NOMO-1 treated with DMSO at 0.1 percent for 48 hours (cell line): ENCODE data around the gene ELOVL6.
A peak's percentile ranks its signal among the peaks of the same experiment; 100 is the strongest.
"Not testable (repeated sequence)": the region's sequence is repeated elsewhere in the genome, so short reads cannot be mapped to it uniquely, and the experiment has no call there.

Experiments
- DNase-seq: peaks from one replicate; lab custom pipeline; 2025; ENCODE audit not compliant: unreplicated experiment; lab: John Stamatoyannopoulos, UW

The ELOVL6 gene

DNA sequence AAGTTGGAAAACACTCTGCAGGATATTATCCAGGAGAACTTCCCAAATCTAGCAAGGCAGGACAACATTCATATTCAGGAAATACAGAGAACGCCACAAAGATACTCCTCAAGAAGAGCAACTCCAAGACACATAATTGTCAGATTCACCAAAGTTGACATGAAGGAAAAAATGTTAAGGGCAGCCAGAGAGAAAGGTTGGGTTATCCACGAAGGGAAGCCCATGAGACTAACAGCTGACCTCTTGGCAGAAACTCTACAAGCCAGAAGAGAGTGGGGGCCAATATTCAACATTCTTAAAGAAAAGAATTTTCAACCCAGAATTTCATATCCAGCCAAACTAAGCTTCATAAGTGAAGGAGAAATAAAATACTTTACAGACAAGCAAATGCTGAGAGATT, 120.3 kb downstream of the ELOVL6 start:
- not testable (repeated sequence) for DNase-seq

GRCh38 chr4:110076828-110077227, 121.6 kb downstream of the ELOVL6 start:
- DNase-seq: not testable (repeated sequence)

GRCh38 chr4:110075891-110076290, 122.5 kb downstream of the ELOVL6 start:
- DNase-seq: no peak

DNA sequence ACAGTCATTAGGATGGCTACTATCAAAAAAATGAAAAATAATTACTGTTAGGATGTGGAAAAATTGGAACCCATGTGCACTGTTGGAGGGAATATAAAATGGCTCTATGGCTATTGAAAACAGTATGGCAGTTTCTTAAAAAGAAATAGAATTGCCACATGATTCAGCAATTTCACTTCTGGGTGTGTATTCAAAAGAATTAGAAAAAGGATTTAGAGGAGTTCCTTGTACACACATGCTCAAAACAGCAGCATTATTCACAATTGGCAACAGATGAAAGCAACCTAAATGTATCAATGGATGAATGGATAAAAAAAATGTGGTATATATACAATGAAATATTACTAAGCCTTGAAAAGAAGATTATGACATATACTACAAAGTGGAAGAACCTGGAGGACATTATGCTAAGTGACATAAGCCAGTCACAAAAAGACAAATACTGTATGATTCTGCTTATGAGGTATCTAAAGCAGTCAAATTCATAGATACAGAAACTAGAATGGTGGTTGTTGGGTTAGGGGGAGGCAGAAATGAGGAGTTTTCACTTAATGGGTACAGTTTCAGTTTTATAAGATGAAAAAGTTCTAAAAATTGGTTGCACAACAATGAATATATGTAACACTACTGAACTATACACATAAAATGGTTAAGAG, 123.2 kb downstream of the ELOVL6 start:
- no peak for DNase-seq

- no peak for DNase-seq
Observed at GRCh38 chr4:110074570-110074969, 123.8 kb downstream of the ELOVL6 start.

DNA sequence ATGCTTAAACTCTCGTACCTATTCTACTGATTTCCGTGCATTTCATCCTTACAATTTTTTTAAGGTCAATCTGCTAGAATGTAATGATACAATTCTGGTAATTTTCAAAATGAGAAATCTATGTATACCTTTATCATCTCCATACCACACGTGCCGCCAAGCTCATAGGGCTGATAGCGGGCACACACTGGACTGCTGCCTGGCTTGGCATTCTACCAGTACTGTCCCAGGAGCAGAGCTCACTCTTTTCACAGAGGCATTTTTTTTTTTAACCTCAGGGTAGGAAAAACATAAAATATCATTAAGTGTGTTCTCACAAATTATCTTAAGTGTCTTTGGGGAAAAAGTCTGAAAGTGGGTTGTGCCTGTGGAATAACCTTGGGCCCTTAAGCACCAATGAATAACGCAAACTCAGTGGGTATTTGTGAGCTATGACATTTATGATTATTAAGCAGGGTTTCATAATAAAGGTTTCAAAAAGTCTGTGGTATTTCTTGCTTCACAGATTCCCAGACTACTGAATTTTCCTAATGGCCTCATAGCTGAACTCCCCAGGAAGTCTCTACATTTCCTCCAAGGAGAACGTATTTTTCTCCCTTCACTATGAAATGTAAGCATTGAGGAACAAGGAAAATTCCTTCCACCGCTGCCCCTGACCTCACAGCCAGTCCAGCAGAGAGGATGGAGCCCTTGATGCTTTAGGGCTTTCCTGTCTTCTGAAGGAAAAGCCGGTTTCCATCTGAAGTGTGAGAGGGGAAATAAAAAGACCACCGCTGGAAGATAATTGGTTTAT, 125.2 kb downstream of the ELOVL6 start:
- no peak for DNase-seq

GRCh38 chr4:110071466-110071865, 126.9 kb downstream of the ELOVL6 start:
- no peak for DNase-seq

GRCh38 chr4:110068248-110068647, 130.2 kb downstream of the ELOVL6 start:
- DNase-seq: no peak

DNA sequence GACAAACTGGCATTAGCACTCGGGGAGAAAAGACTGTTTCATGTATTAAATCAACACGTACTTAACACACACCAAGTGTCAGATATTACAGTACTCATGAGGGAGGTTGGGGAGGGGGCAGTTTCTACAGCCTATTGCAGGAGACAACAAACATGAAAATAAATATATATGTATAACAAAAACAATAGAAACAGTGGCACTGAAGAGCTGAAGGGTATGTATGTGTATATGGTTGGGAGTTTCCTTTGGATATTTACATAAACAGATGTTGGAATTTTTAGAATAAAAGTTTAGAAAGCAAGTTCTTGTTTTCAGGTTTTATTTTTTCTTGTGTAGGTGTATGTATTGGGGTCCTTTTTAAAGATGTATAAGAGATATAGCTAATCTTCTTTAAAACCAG, 133.5 kb downstream of the ELOVL6 start:
- DNase-seq: no peak

GRCh38 chr4:110064295-110064694, 134.1 kb downstream of the ELOVL6 start:
- DNase-seq: no peak

- DNase-seq: no peak
Observed at GRCh38 chr4:110062166-110062565, 136.2 kb downstream of the ELOVL6 start.

DNA sequence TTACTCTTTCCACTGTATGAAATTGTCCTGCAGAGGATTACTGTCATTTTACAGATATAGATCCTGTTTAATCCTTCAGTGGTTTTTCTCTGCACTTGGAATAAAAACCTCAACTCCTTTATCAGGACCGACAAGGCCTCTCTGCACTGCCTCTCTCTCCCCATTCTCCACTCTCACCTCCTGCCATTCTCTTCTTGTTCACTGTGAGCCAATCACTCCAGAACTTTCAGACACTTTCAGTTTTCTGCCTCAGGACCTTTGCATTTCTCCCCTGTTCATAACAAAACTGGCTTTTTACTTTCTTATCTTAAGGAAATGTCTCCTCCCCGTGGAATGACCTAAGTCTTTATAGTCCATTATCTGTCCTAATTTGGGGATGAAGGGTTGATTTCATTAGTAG, 137.3 kb downstream of the ELOVL6 start:
- no peak for DNase-seq

DNA sequence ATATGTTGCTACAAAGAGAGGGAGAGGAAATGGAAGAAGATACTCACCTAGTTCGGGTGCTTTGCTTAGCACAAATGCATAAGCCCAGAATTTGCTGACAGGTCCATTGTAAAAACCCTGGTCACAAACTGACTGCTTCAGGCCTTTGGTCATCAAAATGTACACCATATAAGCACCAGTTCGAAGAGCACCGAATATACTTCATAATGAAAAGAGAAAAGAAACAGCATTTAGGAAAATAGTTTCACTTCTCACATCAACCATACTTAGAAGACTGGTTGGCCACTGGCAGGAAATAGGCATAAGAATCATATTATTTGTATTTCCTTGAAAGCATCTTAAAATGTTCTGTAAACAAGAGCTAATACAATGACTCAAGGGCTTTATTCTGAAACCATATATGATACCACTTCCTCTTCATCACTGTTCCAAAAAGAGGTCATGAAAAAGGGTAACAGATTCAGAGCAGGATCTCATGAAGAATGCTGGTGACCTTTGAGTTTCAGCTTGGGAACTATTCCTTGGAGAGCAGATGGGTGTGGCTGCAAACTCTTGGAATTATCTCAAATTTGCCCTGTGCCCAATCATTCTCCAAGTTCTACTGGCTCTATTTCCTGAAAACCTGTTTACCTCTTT, 138.7 kb downstream of the ELOVL6 start:
- peak; percentile 53 for DNase-seq

DNA sequence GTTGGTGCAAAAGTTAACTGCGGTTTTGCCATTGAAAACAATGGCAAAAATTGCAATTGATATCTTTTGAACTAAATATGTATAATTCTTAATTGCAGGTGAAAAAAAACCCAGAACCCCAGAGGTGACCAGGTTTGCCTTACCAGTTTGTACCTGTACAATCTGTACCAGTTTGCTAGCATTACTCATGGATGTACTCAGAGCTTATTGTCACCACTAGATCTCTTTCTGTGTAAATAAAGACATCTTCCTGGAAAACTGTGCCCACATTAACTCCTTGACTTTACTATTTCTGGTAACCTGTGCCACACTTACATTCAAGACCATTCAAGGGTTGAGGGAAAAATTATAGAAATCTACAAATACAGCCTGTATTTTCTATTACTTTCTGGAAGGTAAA, 139.7 kb downstream of the ELOVL6 start:
- no peak for DNase-seq

GRCh38 chr4:110055158-110055768, 143.2 kb downstream of the ELOVL6 start:
- no peak for DNase-seq

GRCh38 chr4:110049951-110050925, 148.2 kb downstream of the ELOVL6 start:
- DNase-seq: no peak

GRCh38 chr4:110046588-110047049, 151.8 kb downstream of the ELOVL6 start:
- DNase-seq: no peak

- no peak for DNase-seq
Observed at GRCh38 chr4:110042545-110043517, 155.6 kb downstream of the ELOVL6 start.

- DNase-seq: no peak
Observed at GRCh38 chr4:110041735-110042134, 156.7 kb downstream of the ELOVL6 start.
